ENCODE results near the gene PRR29.
"Not testable (repeated sequence)": the region's sequence is repeated elsewhere in the genome, so short reads cannot be mapped to it uniquely, and the experiment has no call there.

PRR29 gene

DNA sequence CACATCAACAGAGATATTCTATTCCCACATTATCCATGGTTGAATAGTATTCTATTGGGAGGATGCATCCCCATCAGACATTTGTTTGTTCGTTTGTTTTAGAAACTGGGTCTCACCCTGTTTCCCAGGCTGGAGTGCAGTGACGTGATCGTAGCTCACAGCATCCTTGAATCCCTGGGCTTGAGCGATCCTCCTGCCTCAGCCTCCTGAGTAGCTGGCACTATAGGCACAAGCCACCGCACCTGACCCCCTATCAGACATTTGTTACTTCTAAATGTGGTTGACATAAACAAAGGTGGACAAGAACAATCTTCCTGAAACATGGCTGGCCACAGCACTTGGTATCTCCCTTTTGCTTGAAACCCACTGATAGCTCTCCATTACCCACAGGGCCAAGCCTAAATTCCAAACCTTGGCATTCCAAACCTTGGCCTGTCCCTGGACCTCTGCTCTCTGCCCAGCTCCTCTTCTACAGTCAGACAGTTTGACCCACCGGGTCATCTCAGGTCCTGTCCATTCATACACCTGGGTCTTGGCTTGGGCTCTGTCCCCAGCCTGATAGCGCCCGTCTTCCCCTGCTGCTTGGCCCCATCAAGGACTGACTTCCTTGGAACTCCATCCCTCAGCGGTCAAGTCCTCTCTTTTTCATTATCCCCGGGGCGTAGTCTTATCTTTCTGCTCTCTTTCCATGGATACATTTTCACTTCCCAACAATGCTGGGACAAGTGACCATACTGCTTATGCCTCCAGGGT lies 1.5 kb upstream of the PRR29 start:
- DNase-seq (ENCODE audit: low read depth in 1 of 2, low spot score in 1 of 2): no peak

DNA sequence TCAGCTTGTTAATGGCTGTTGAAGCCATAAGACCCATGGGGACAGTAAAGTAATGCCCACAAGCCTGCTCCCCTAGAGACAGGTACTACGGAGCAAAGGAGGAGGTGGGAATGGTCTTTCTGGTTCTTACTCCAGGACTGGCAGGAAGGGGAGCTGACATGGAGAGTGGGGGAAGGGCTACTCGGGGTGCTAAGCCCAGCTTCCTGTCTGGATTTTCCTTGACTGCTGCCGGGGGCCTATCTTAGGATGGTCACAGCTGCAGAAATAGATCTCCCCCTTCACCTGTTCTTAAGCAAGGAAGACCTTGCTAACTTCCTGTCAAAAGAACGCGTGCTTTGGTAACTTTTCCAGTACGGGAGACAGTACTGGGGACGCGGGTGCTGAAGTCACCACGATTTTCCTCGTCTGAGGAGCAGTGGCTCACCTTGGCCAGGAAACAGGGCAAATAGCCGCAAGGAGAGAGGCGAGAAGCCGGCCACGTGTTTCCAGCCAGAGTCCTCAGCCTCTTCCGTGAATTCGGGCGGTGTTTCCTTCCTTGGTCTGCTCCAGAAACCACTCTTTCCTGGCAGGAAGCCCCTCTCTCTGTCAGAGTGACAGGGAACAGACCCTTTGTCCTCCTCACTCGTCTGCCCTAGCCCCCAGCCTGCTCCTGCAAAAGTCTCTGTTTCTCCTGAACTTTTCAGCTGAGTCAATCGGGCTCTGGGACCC lies 656 bp upstream of the PRR29 start:
- DNase-seq (ENCODE audit: low read depth in 1 of 2, low spot score in 1 of 2): no peak

DNA sequence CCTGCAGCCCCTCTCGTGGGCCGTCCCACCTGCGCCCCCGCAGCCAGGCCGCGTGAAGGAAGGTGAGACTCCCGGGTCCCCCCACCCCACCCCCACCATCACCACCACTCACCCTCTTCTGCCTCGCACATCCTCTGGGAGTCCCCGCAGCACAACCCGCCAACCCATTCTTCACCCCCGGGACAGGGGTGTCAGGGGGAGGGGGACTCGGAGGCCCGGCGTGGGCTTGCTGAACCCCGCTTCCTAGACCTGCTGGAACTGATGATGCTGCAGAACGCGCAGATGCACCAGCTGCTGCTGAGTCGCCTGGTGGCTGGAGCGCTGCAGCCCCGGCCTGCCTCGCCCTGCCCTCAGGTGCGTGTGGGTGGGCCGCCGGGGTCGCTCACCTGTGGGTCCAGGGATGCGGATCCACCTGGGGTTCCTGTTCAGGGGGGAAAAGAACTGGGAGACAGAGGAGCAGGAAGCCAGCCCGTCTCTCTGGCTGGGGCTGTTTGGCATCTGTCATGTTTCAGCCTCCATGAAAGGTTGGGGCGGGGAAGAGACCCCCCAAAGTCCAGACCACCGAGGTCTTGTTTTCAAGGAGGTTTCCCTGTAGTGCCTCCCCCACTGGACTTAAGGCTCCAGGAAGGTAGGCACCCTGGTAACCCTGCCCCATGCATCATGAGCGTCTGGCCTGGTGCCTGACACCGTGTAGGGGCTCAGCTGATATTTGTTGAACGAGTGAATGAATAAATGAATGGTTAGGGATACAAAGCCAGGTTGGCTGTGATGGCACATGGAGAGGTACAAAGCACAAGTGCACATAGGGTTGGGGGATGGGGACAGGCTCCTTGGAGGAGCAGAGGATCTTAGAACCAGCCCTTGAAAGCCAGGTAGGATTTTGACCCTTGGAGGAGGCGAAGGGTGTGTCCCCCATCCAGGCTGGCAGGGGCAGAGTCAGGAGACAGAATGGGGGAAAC lies 849 bp downstream of the PRR29 start:
- no peak for DNase-seq (ENCODE audit: low read depth in 1 of 2, low spot score in 1 of 2)

DNA sequence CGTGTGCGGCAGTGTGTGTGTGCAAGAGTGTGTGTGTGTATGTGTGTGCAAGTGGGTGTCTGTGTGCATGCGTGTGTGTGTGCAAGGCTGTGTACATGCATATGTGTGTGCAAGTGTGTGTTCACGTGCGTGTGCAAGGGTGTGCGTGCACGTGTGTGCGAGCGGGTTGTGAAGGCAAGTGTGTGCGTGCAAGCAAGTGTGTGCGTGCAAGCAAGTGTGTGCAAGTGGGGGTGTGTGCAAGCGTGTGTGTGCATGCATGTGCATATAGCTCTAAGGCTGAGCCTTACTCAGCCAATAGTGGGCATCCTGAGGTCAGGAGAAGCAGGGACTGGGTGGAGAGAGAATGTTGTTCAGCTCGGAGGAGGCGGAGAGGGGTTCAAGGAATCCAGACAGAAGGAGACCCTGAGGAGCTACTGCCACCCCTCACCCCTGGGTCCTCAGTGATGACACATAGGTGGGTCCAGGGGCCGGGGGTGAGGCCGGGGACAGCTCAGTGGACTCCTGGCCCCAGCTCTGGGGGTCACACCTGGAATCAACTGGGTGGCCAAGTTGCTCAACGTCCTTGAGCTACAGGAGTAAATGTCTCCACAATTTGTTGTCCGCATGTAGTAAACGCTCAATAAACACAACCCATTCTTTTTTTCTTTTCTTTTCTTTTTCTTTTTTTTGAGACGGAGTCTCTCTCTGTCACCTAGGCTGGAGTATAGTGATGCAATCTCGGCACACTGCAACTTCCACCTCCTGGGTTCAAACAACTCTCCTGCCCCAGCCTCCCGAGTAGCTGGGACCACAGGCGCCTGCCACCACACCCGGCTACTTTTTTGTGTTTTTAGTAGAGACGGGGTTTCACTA lies 1.8 kb downstream of the PRR29 start:
- no peak for DNase-seq (ENCODE audit: low read depth in 1 of 2, low spot score in 1 of 2)

GRCh38 chr17:64001091-64001579 lies 3.0 kb downstream of the PRR29 start:
- DNase-seq (ENCODE audit: low read depth in 1 of 2, low spot score in 1 of 2): no peak

DNA sequence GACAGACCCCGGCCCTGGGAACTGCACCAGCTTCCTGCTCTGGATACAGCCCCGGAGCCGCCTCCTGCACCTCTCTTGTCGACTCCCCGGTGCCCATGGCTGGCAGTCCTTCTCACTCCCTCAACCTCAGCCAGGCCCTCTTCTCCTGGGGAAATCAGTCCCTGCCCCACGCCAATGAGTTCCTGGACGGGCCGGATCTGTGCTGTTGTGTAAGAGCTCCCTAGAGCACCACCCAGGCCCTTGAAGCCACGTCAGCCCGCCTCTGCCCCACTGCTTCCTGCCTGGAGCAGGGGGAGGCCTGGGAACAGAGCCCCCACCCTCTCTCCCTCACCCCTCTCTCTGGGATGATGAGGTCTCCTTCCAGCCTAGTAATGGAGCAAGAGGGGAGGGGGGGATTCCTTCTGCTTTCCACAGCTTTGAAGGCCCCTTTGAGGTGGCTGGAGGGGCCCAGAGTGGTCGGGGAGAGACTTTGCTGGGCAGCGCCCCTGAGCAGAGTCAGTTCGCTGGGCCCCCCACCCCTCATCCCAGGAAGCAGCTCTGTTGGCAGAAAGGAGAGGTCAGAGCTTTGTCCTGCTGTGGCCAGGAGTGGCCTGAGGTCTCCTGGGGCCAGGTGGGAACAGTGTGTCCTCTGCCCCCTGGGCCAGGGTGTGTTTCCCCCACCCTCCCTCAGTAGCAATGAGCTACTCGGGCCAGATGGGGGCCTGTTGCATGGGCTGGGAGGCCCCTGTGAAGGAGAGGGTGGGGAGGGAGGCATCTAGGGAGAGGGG lies 3.8 kb downstream of the PRR29 start:
- no peak for DNase-seq (ENCODE audit: low read depth in 1 of 2, low spot score in 1 of 2)

- no peak for DNase-seq (ENCODE audit: low read depth in 1 of 2, low spot score in 1 of 2)
Observed at GRCh38 chr17:64002658-64003525, 4.7 kb downstream of the PRR29 start.

GRCh38 chr17:64003526-64004121 lies 5.5 kb downstream of the PRR29 start:
- no peak for DNase-seq (ENCODE audit: low read depth in 1 of 2, low spot score in 1 of 2)

DNA sequence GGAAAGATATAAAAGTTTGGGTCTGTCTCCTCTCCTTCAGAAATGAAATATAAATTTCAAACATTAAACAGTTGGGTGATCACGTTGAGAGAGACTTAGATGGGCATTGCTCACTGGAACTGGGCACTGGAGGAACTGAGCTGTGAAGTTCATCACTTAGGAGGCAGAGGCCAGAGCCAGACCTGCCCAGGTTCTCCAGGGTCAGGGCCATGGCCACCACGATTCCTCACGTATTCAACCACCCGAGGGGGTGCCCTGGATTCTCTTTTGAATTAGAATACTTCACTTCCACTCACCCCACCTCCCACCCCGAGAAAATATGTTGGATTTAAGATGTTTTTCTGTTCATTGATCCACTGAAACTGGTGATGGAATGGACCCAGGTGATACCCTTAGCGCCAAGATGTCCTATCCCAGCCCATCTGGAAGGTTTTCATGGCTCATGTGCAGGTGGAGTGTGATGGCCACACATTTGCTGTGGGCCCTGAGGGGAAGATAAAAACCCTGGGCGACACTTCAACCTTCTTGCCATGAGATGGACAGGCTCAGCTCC lies 6.1 kb downstream of the PRR29 start:
- DNase-seq (ENCODE audit: low read depth in 1 of 2, low spot score in 1 of 2): no peak

GRCh38 chr17:64004903-64005733 lies 7.0 kb downstream of the PRR29 start:
- no peak for DNase-seq (ENCODE audit: low read depth in 1 of 2, low spot score in 1 of 2)

DNA sequence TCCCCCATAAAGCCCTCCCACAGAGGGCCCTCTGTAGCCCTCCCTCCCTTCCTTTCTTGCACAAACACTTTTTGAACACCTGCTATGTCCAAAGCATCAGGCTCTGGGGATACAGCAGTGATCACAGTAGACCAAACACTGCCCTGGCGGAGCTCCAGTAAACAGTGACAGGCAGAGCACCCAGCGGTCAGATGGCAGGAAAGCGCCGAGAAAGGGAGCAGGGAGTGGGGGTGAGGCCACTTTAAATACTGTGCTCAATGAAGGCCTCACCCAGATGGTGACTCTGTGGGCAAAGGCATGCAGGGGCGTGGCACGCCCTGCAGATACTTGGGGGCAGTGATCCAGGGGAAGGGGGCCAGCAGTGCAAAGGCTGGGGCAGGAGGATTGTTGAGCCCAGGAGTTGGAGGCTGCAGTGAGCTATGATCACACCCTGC lies 7.6 kb downstream of the PRR29 start:
- no peak for DNase-seq (ENCODE audit: low read depth in 1 of 2, low spot score in 1 of 2)

- no peak for DNase-seq (ENCODE audit: low read depth in 1 of 2, low spot score in 1 of 2)
Observed at GRCh38 chr17:64006361-64007088, 8.4 kb downstream of the PRR29 start.

GRCh38 chr17:64007089-64007837 lies 9.1 kb downstream of the PRR29 start:
- DNase-seq (ENCODE audit: low read depth in 1 of 2, low spot score in 1 of 2): not testable (repeated sequence)

- DNase-seq (ENCODE audit: low read depth in 1 of 2, low spot score in 1 of 2): no peak
Observed at GRCh38 chr17:64007838-64008282, 9.7 kb downstream of the PRR29 start.

- no peak for DNase-seq (ENCODE audit: low read depth in 1 of 2, low spot score in 1 of 2)
Observed at GRCh38 chr17:64008346-64008745, 10.2 kb downstream of the PRR29 start.

DNA sequence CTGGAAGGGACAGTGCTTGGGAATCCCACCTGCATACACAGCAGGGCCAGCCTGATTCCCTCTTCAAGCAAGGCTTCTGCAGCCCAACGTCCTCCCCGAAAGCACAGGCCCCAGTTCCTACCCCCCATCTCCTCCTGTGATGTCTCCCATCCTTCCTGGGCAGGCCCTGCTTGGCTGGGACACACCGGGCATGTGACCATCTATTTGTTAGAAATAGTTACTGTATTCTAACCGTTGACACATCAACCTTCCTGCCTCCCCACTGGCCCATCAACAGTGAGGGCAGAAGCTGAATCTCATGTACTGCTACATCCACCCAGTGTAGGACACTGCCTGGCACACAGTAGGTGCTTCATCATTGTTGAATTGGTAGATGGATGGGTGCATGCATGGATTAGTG lies 10.7 kb downstream of the PRR29 start:
- no peak for DNase-seq (ENCODE audit: low read depth in 1 of 2, low spot score in 1 of 2)

All from activated T-helper 1 cell treated with anti-CD3 and anti-CD28 coated beads, Interleukin-2, amount 50 U/mL, for 16 hours (primary cell).